Measurements from ENCODE around the gene COX10. TPM values are rescaled to one million over a fixed set of nuclear protein-coding genes. Genes with fewer than 3 reads are reported as not detected.

Gene COX10
- polyA plus RNA-seq, 3 donors from 2014 or later = 15.5 to 18.6 (median 16.8) TPM

DNA sequence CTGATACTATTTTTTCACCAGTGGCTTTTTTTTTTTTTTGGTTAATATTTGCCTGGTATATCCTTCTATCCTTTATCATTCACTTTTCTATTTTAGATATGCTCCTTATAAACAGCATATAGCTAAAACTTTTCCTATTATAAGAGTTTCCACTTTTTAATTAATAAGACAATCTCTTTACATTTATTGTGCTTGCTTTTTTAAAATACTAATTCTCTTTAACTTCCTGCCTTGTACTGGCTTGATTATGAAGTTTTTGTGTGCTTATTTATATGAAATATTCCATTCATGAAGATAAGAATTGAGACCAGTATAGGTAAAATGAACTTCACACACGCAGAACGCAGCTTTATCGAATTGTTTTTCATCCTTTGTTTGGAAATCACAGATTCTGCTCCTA, 176.3 kb downstream of the COX10 start:
- no peak for DNase-seq
- Mint-ChIP-seq H3K9me3 (no peaks in the 10 kb centered on the region), H3K27me3 (ENCODE audit: low read depth in 3 of 3) (peaks cover 0 to 7% (median 3%) of the 10 kb centered on the region in 3 donors), H3K27ac (no peak overlapping the region), H3K4me1 (no peaks in the 10 kb centered on the region), H3K36me3 (peaks cover 0 to 6% (median 0%) of the 10 kb centered on the region in 3 donors), H3K4me3 (no peak overlapping the region)

Other genes with a start within 250 kb of the COX10 start
- not detected for gene CDRT15, start 167.4 kb downstream of the COX10 start, polyA plus RNA-seq
- gene HS3ST3B1, start 231.6 kb downstream of the COX10 start, polyA plus RNA-seq = 10 to 100 TPM in 1 of 3 donors, 1 to 10 TPM in 2; 6.6 to 14.2 (median 9.0) TPM